ENCODE measurements around the gene CMSS1.

The CMSS1 gene

DNA sequence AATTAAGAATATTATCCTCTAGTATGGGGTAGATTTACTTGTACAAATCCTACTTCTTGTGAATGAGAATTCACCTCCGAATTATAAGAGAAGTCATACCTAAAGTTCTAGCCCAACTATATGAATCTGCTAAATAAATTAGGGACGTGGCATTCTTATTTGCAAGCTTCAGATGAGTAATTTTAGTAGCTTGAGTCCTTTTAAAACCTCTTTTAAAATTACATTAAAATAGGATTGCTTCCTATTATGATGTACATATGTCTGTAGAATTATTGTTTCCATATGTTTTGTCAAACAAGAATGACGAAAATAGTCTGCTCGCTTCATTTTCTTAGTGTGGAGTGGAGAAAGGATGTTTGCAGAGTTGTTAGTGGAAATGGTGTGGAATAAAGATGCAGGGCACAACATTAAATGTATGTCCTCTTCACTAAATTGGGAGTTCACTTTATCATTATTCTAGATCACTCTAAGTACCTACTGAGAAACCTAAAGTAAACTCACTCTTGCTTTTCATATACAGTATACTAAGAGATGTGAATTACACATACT is 59.4 kb downstream of the CMSS1 start:
- H3K27ac ChIP-seq = peak overlapping the region; percentile 95 to 98
- no peak for DNase-seq (ENCODE audit: low spot score)
- H3K4me3 ChIP-seq = peak overlapping the region; percentile 78
- TF ChIP-seq, protein P1, sequence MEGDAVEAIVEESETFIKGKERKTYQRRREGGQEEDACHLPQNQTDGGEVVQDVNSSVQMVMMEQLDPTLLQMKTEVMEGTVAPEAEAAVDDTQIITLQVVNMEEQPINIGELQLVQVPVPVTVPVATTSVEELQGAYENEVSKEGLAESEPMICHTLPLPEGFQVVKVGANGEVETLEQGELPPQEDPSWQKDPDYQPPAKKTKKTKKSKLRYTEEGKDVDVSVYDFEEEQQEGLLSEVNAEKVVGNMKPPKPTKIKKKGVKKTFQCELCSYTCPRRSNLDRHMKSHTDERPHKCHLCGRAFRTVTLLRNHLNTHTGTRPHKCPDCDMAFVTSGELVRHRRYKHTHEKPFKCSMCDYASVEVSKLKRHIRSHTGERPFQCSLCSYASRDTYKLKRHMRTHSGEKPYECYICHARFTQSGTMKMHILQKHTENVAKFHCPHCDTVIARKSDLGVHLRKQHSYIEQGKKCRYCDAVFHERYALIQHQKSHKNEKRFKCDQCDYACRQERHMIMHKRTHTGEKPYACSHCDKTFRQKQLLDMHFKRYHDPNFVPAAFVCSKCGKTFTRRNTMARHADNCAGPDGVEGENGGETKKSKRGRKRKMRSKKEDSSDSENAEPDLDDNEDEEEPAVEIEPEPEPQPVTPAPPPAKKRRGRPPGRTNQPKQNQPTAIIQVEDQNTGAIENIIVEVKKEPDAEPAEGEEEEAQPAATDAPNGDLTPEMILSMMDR (IDR thresholded peaks at IDR 0.05) = no peak

DNA sequence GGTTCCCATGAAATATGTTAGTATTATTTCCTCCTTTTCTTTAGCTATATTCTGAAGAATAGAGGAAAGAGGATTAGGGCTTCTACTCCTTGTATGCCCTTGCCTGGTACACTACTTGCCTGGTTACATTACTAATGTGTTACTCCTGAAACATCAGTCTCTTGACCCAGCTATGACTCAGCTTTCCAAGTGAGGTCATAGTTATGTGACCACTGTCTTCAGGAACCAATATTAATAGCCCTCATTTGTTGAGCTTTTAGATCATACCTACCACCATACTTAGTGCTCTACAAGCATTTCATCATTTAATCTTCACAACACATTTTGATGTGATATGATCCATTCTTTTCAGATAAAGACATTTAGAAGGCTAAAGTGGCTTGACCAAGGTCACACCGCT is 60.3 kb downstream of the CMSS1 start:
- DNase-seq (ENCODE audit: low spot score) = no peak
- TF ChIP-seq, protein P1 (IDR thresholded peaks at IDR 0.05) = no peak
- no peak overlapping the region for H3K4me3 ChIP-seq
- peak overlapping the region; percentile 49 to 95 for H3K27ac ChIP-seq

DNA sequence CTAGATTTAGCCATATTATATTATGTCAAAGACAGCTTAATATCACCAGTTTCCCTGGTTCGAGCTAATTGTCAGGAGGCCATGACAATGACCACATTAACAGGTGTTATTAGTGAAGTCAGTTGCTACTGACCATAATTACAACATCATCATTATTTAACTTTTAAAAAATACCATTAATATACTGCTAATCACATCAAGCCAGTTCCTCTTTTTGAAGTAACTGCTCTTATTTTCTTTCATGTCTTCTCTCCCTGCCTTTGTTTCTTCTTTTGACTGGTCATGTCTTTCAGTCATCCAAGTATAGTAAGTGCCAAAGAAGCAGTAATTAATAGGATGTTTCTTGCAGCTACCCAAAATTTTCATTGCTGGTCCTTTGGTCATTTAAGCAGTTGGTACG is 61.6 kb downstream of the CMSS1 start:
- no peak overlapping the region for H3K4me3 ChIP-seq
- H3K27ac ChIP-seq = peak overlapping the region in 1 of 2 donors; percentile 95
- DNase-seq (ENCODE audit: low spot score) = no peak
- TF ChIP-seq, protein P1 (IDR thresholded peaks at IDR 0.05) = no peak

DNA sequence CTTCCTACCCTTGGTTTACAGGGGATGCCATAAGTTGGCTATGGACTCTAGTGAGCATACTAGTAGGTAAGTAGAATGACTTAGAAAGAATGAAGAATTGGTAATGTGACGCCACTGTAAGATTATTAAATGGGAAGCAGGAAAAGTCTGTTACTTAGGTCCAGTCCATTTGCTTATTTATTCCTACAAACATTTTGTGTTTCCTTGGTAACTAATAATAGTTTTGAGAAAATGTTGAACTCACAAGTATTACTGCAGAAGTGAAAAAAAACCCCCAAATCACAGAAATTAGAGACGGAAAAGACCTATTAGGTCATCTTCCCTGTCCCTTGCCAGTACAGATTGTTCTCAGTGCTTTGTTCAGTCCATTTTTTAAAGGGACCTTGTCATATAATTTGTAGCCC is 63.5 kb downstream of the CMSS1 start:
- no peak overlapping the region for H3K4me3 ChIP-seq
- H3K27ac ChIP-seq = peak overlapping the region; percentile 52 to 83
- no peak for DNase-seq (ENCODE audit: low spot score)
- TF ChIP-seq, protein P1 (IDR thresholded peaks at IDR 0.05) = no peak

DNA sequence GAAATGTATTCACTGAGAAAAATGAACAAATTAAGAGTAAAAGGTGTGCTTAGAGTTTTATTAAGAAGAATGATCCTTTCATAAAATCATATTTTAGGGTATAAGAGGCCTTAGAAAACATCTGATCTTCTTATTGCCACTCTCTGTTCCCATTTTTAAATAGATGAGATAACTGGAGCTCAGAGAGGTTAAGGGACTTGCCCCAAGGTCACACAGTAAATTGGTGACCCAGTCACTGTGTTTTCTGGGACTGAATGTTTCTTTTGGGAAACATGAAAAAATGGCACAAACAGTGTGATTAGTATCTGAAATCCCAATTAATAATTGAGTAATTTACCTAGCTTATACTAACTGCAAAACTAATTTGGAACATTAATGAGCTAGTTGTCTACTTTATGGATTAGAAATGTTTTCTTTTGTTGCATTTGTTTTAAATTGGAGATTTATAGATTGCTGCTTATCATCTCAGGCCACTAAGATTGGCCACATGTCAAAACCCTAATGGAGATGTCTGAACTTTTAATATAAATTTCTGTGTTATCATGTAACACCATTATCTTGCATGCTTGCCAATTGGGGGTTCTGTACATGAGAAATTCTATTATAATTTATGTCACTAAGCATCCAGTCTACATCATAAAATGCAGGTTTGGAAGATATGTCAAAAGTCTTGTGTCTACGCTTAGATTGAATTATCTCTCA is 64.9 kb downstream of the CMSS1 start:
- TF ChIP-seq, protein P1 (IDR thresholded peaks at IDR 0.05) = no peak
- DNase-seq (ENCODE audit: low spot score) = no peak
- H3K4me3 ChIP-seq = no peak overlapping the region
- peak overlapping the region in 1 of 2 donors; percentile 36 for H3K27ac ChIP-seq

DNA sequence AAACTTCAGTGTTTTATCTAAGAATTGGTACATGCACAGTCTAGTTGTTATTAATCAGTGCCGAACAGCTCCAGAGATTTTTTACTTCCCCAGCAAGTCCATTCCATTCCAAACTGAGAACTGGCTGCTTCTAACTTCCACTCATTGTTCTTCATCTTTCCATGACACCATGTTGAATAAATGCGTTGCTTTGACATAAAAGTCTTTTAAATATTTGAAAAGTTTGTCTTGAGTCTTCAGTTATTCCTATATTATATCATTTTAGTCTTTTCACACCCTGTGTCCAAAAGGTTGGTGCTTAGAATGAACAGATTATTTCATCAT is 65.4 kb downstream of the CMSS1 start:
- Histone ChIP-seq H3K27ac (peak overlapping the region in 1 of 2 donors; percentile 33), H3K4me3 (no peak overlapping the region)
- TF ChIP-seq, protein P1 (IDR thresholded peaks at IDR 0.05) = no peak
- no peak for DNase-seq (ENCODE audit: low spot score)

DNA sequence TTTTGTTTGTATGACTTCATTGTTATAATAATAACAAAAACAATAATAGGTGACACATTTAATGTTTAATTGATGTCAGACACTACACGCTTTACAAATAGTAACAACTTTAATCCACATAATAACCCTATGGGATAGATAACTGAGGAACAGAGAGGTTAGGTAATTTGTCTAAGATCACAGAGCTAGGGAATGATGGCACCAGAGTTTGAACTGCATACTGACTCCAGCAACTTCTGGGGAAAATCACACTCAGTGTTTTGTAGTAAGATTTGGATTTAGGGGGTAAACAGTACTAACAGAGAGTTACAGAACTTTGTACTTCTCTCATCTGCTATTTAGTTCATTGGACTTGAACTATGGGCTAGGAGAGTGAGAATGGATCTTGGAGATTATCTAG is 66.0 kb downstream of the CMSS1 start:
- Histone ChIP-seq H3K27ac (peak overlapping the region in 1 of 2 donors; percentile 33), H3K4me3 (no peak overlapping the region)
- no peak for DNase-seq (ENCODE audit: low spot score)
- TF ChIP-seq, protein P1 (IDR thresholded peaks at IDR 0.05) = no peak
